NCI-H82 treated with DMSO at 0.1 percent for 48 hours (cell line): ENCODE data around the gene FBN2.
"Not testable (repeated sequence)": the region's sequence is repeated elsewhere in the genome, so short reads cannot be mapped to it uniquely, and the experiment has no call there.

ENCODE experiments used
- DNase-seq: peaks from one replicate; lab custom pipeline; 2025; ENCODE audit not compliant: unreplicated experiment; lab: John Stamatoyannopoulos, UW

Gene FBN2

GRCh38 chr5:128321418-128321817, 216.6 kb downstream of the FBN2 start:
- not testable (repeated sequence) for DNase-seq

- no peak for DNase-seq
Measured at GRCh38 chr5:128318691-128319090, 219.4 kb downstream of the FBN2 start.

GRCh38 chr5:128317481-128317880, 220.6 kb downstream of the FBN2 start:
- no peak for DNase-seq

- no peak for DNase-seq
Measured at GRCh38 chr5:128315671-128316070, 222.4 kb downstream of the FBN2 start.

GRCh38 chr5:128305341-128305740, 232.7 kb downstream of the FBN2 start:
- DNase-seq: no peak

GRCh38 chr5:128304791-128305190, 233.3 kb downstream of the FBN2 start:
- DNase-seq: no peak

GRCh38 chr5:128304088-128304487, 234.0 kb downstream of the FBN2 start:
- peak; percentile 34 for DNase-seq

- no peak for DNase-seq
Measured at GRCh38 chr5:128303593-128303992, 234.5 kb downstream of the FBN2 start.

GRCh38 chr5:128300181-128300580, 237.9 kb downstream of the FBN2 start:
- DNase-seq: no peak

- DNase-seq: no peak
Measured at GRCh38 chr5:128290152-128290858, 247.7 kb downstream of the FBN2 start.

- no peak for DNase-seq
Measured at GRCh38 chr5:128287740-128288139, 250.3 kb downstream of the FBN2 start.

GRCh38 chr5:128284236-128284635, 253.8 kb downstream of the FBN2 start:
- no peak for DNase-seq

- no peak for DNase-seq
Measured at GRCh38 chr5:128279345-128279744, 258.7 kb downstream of the FBN2 start.

GRCh38 chr5:128276537-128277216, 261.4 kb downstream of the FBN2 start:
- no peak for DNase-seq

GRCh38 chr5:128274441-128274840, 263.6 kb downstream of the FBN2 start:
- DNase-seq: no peak

GRCh38 chr5:128273736-128274135, 264.3 kb downstream of the FBN2 start:
- DNase-seq: no peak

GRCh38 chr5:128271859-128272464, 266.1 kb downstream of the FBN2 start:
- DNase-seq: no peak

GRCh38 chr5:128271071-128271470, 267.0 kb downstream of the FBN2 start:
- DNase-seq: no peak

GRCh38 chr5:128264564-128265360, 273.3 kb downstream of the FBN2 start:
- no peak for DNase-seq

GRCh38 chr5:128263357-128263756, 274.7 kb downstream of the FBN2 start:
- no peak for DNase-seq

- no peak for DNase-seq
Measured at GRCh38 chr5:128262911-128263310, 275.1 kb downstream of the FBN2 start.
